Endothelial cell of hepatic sinusoid (primary cell): ENCODE results near the gene ACOX2.

Source experiments
- in situ Hi-C: cut with HindIII; loops from 2 replicates; pipeline ENCODE4 v1.10.0; 2017; ENCODE audit warnings: low sequenced_read_pairs

ACOX2 gene

GRCh38 chr3:58568572-58569286 lies 31.7 kb upstream of the ACOX2 start:
- in situ Hi-C loops: no loop called here

GRCh38 chr3:58567251-58567515 lies 30.2 kb upstream of the ACOX2 start:
- in situ Hi-C loops: no loop called here

- in situ Hi-C loops: no loop called here
These were observed 29.6 kb upstream of the ACOX2 start for GRCh38 chr3:58566398-58567250.

GRCh38 chr3:58565621-58566397 lies 28.8 kb upstream of the ACOX2 start:
- in situ Hi-C loops: no loop called here

- in situ Hi-C loops: no loop called here
These were observed 27.6 kb upstream of the ACOX2 start for GRCh38 chr3:58564456-58565160.

- in situ Hi-C loops: no loop called here
These were observed 27.1 kb upstream of the ACOX2 start for GRCh38 chr3:58564054-58564453.

- in situ Hi-C loops: no loop called here
These were observed 26.5 kb upstream of the ACOX2 start for GRCh38 chr3:58563386-58564035.

GRCh38 chr3:58562498-58562897 lies 25.5 kb upstream of the ACOX2 start:
- in situ Hi-C loops: no loop called here

GRCh38 chr3:58560771-58561311 lies 23.9 kb upstream of the ACOX2 start:
- in situ Hi-C loops: no loop called here

GRCh38 chr3:58559586-58559985 lies 22.6 kb upstream of the ACOX2 start:
- in situ Hi-C loops: no loop called here

- in situ Hi-C loops: no loop called here
These were observed 20.5 kb upstream of the ACOX2 start for GRCh38 chr3:58557491-58557890.

- in situ Hi-C loops: no loop called here
These were observed 19.8 kb upstream of the ACOX2 start for GRCh38 chr3:58556761-58557221.

GRCh38 chr3:58556001-58556400 lies 19.0 kb upstream of the ACOX2 start:
- in situ Hi-C loops: no loop called here

- in situ Hi-C loops: no loop called here
These were observed 18.2 kb upstream of the ACOX2 start for GRCh38 chr3:58555203-58555602.

GRCh38 chr3:58553003-58553402 lies 16.0 kb upstream of the ACOX2 start:
- in situ Hi-C loops: no loop called here

GRCh38 chr3:58551636-58552180 lies 14.7 kb upstream of the ACOX2 start:
- in situ Hi-C loops: no loop called here

GRCh38 chr3:58544541-58544940 lies 7.6 kb upstream of the ACOX2 start:
- in situ Hi-C loops: no loop called here

- in situ Hi-C loops: no loop called here
These were observed 3.3 kb upstream of the ACOX2 start for GRCh38 chr3:58540176-58540858.

GRCh38 chr3:58539626-58540025 lies 2.6 kb upstream of the ACOX2 start:
- in situ Hi-C loops: no loop called here
